IPS DF 4.7 (cell line): ENCODE data around the gene COL28A1.

Experiments used
- DNase-seq: peaks from one replicate; pipeline ENCODE4 v3.0.0-alpha.2; 2013; ENCODE audit warnings: low spot score; ENCODE audit errors: extremely low read depth

Gene COL28A1

GRCh38 chr7:7335215-7335614 is 200.5 kb downstream of the COL28A1 start:
- DNase-seq, result no peak

GRCh38 chr7:7333610-7334009 is 202.1 kb downstream of the COL28A1 start:
- DNase-seq, result no peak

GRCh38 chr7:7331523-7331922 is 204.2 kb downstream of the COL28A1 start:
- no peak for DNase-seq

- no peak for DNase-seq
These were observed 204.7 kb downstream of the COL28A1 start for GRCh38 chr7:7330997-7331396.

DNA sequence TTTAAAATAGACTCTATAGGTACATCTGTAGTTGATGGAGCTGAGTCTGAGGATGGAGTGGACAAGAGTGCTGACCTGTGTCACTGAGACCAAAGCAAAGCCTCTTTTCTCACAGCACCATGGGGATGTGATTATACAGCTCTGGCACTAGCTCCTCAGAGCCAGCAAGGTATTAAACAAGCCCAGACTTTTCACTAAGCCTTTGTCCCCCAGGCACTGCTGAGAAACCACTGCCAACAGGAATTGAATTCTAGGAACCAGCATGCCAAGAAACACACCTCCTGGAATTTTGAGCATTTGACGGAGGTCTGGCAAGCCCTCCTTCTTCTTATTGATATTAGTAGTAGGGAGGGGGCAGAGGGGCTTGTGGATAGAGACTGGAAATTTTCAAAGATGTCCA is 206.3 kb downstream of the COL28A1 start:
- no peak for DNase-seq

GRCh38 chr7:7327423-7327822 is 208.2 kb downstream of the COL28A1 start:
- DNase-seq, result no peak

- no peak for DNase-seq
These were observed 211.0 kb downstream of the COL28A1 start for GRCh38 chr7:7324698-7325097.

- no peak for DNase-seq
These were observed 211.8 kb downstream of the COL28A1 start for GRCh38 chr7:7323921-7324320.

DNA sequence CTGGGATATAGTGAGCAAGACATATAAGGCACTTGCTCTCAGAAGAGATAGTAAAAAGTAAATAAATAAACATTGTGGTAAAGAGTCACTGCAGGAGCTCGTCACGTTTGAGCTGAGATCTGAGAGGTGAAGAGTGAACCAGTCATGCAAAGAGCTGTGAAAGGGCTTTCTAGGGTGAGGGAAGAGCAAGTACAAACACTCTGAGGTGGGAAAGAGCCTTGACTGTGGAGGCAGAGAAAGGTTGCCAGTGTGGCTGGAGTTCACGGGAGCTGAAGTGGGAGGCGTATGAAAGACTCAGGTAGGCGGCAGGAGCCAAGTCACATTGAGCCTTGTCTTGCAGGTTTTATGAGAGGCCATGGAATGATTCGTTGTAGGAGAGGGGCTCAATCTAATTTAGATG is 212.3 kb downstream of the COL28A1 start:
- no peak for DNase-seq

DNA sequence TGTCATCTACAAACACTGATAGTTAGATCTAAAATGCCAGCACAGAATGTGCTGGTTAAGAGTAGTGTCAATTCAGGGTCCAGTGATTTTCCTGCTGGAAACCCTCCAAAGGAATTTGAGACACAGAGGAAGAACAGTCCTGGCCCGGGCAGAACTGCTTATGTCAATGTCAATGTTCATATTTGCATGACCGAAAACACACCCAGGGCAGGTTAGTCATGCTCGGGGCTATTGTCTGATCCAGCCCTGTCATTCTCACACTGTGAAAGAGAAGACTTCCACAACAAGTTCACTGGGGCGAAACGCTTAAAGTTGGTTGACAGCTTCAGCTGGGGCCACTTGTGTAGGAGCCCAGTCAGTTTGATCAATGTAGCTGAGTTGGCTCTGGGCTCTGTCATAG is 214.0 kb downstream of the COL28A1 start:
- DNase-seq, result no peak

DNA sequence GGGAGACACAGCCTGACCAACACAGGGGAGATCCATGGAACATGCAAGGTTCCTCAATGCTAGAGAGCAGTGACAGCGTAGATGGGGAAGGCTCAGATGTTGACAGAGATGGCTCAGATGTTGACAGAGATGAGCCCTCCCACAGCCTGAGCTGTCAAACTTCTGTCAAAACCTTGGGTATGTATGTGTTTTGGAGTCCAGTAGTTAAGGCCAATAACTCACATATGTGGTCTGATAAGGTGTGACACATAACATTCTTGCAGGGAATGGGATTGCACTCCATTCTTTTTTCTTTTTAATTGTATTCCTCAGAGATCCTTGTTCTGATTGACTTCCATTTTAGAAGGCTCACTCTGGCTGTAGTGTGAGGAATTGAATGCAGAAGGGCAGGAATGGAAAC is 217.1 kb downstream of the COL28A1 start:
- no peak for DNase-seq

DNA sequence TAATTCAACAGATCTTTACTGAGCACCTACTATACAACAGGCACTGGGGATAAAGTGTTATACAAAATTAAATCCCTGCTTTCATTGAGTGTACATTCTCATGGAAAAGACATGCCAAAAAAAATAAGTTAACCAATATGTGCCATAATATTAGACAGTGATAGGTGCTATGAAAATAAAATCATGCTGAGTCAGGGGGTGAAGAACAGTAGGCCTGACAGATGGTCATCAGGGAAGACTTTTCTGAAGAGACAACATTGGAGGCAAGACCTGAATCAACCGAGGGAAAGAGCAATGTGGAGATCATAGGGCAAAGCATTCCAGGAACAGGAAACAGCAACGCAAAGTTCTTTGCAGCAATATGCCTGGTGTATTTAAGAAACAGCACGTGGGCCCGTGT is 217.8 kb downstream of the COL28A1 start:
- no peak for DNase-seq

- DNase-seq, result no peak
These were observed 219.8 kb downstream of the COL28A1 start for GRCh38 chr7:7315851-7316250.

DNA sequence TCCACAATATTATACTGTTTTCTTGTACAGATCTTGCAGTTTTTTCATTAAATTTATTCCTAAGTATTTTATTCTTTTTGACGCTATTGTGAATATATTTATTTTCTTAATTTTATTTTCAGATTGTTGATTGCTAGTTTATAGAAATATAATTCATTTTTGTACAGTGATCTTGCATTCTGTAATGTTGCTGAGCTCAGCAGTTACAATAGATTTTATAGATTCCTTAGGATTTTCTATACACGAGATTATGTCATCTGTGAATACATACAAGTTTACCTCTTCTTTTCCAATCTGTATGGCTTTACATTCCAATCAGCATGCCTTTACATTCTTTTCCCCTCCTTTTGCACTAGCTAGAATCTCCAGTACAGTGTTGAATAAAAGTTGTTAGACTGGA is 223.3 kb downstream of the COL28A1 start:
- no peak for DNase-seq

GRCh38 chr7:7311001-7311400 is 224.7 kb downstream of the COL28A1 start:
- DNase-seq, result no peak

DNA sequence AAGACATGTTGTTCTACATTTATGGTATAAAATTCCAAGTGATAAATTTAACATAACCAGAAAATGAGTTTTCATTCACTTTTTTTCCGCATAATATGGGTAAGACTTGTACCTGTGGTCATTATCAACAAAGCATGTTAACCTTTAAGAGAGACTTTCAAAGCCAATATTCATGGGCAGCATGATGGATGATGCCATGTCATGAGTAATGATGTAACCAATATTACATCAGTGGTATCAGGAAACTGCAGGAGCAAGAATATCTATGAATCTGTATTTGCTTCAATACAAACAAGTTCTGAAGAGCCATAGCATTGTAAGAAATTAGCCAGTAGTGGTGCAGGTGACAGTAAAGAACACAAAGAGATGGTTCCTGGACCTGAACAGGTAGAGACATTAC is 226.5 kb downstream of the COL28A1 start:
- no peak for DNase-seq
